ENCODE data around the gene HCFC1. TPM values are rescaled to one million over a fixed set of nuclear protein-coding genes. Genes with fewer than 3 reads are reported as not detected.
A peak's percentile ranks its signal among the peaks of the same experiment; 100 is the strongest.

HCFC1 gene
- total and polyA plus RNA-seq, 9 of the 15 experiments (the other 6 are each of a cell fraction or from before 2014, with no cell fraction given) = 2.8 to 133 (median 17.1) TPM

DNA sequence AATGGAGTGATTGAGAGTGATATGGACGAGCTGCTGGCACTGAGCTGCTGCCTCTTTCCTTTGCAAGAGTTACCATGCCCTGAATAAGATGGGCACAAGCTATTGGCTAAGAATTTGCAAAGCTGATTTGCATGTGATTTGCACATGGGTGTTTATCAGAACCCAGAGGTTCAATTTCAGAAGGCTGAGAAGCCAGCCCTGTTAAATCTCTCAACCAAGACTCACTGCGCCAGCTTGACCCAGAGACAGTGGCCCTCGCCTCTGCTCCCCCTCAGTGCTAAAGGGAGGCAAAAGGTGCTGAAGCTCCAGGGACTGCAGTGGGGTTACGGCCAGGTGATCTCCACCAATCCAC, 46.3 kb downstream of the HCFC1 start:
- peaks cover 27 to 65% of the 10 kb centered on the region in 2 experiments; a peak in 4 of 5 replicates for H3K4me1 ChIP-seq (replicated peaks in 1 of 2; ENCODE audit: control insufficient read depth in 2 of 2, insufficient read depth in 2 of 2, low read length in 2 of 2)
- H2AFZ ChIP-seq (ENCODE audit: low read depth, low read length) = peak overlapping the region; percentile 74
- FAIRE-seq = peak; percentile 60
- H3K9me3 ChIP-seq (replicated peaks; ENCODE audit: control insufficient read depth, insufficient read depth, low read depth, low read length) = no peaks in the 10 kb centered on the region
- no peak for DNase-seq (ENCODE audit: extremely low read depth in 1 of 4, low spot score in 3 of 4)
- no peak for ATAC-seq
- H3K36me3 ChIP-seq (ENCODE audit: control insufficient read depth, insufficient read depth, low read length) = peaks cover 24% of the 10 kb centered on the region
- H3K27ac ChIP-seq (ENCODE audit: extremely low read depth, low read depth, low read length) = peak overlapping the region; percentile 98
- TF ChIP-seq GABPB1 (CRISPR knock-in tag; IDR thresholded peaks at IDR 0.05) (peak; percentile 28; the same call in 1 of the 2 replicates), RBM25 (IDR thresholded peaks at IDR 0.05; ENCODE audit: low read depth, low read length, severe bottlenecking) (no peak), STAG1 (CRISPR knock-in tag; IDR thresholded peaks at IDR 0.05; ENCODE audit: borderline replicate concordance) (no peak), HNRNPL (IDR thresholded peaks at IDR 0.05; ENCODE audit: low read depth, low read length) (no peak), GTF2A2 (tag; IDR thresholded peaks at IDR 0.05) (peak; percentile 62; the same call in 1 of the 2 replicates), ZKSCAN8 (CRISPR knock-in tag; IDR thresholded peaks at IDR 0.05) (peak; percentile 13; the same call in 1 of the 2 replicates), GTF2F1 (IDR thresholded peaks at IDR 0.05; ENCODE audit: low read depth, low read length) (peak; percentile 97), RBM34 (IDR thresholded peaks at IDR 0.05; ENCODE audit: borderline replicate concordance, insufficient read depth, low read length) (no peak), ELF2 (CRISPR knock-in tag; IDR thresholded peaks at IDR 0.05) (no peak)
- TF ChIP-seq, protein P1, sequence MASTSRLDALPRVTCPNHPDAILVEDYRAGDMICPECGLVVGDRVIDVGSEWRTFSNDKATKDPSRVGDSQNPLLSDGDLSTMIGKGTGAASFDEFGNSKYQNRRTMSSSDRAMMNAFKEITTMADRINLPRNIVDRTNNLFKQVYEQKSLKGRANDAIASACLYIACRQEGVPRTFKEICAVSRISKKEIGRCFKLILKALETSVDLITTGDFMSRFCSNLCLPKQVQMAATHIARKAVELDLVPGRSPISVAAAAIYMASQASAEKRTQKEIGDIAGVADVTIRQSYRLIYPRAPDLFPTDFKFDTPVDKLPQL (IDR thresholded peaks at IDR 0.05; ENCODE audit: extremely low read depth, insufficient read length) = peak; percentile 98
- TF ChIP-seq, protein P2, sequence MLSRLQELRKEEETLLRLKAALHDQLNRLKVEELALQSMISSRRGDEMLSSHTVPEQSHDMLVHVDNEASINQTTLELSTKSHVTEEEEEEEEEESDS (CRISPR knock-in tag; IDR thresholded peaks at IDR 0.05) = peak; percentile 64; the same call in 1 of the 2 replicates
- TF ChIP-seq, protein P3, sequence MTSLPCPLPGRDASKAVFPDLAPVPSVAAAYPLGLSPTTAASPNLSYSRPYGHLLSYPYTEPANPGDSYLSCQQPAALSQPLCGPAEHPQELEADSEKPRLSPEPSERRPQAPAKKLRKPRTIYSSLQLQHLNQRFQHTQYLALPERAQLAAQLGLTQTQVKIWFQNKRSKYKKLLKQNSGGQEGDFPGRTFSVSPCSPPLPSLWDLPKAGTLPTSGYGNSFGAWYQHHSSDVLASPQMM (CRISPR knock-in tag; IDR thresholded peaks at IDR 0.05) = no peak
- TF ChIP-seq, protein P4, sequence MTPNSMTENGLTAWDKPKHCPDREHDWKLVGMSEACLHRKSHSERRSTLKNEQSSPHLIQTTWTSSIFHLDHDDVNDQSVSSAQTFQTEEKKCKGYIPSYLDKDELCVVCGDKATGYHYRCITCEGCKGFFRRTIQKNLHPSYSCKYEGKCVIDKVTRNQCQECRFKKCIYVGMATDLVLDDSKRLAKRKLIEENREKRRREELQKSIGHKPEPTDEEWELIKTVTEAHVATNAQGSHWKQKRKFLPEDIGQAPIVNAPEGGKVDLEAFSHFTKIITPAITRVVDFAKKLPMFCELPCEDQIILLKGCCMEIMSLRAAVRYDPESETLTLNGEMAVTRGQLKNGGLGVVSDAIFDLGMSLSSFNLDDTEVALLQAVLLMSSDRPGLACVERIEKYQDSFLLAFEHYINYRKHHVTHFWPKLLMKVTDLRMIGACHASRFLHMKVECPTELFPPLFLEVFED (CRISPR knock-in tag; conservative IDR thresholded peaks at IDR 0.05) = no peak
- intact Hi-C loops (cut with micrococcal nuclease) = loop anchor here (5.0 kb wide), 1 partner anchor 158 kb away; no protein-coding TSS in a partner anchor
- TSS peak; percentile 40 for BruUV-seq (replicated peaks)
- H3K9ac ChIP-seq (ENCODE audit: insufficient read depth in 1 of 2, low read depth in 2 of 2, low read length in 2 of 2) = peak overlapping the region; percentile 93 to 96
- no peaks in the 10 kb centered on the region for H3K27me3 ChIP-seq (ENCODE audit: control insufficient read depth in 2 of 2, insufficient read depth in 2 of 2, low read length in 2 of 2)
- H3K4me3 ChIP-seq = peak overlapping the region; percentile 58
- CTCF ChIA-PET (ENCODE audit: low intra/inter-chr PET ratio) = interaction anchor here (1.3 kb wide), 1 partner anchor 22 kb away, joined by 3 read pairs; no protein-coding TSS in a partner anchor
- peak overlapping the region; percentile 97 for H3K4me2 ChIP-seq (ENCODE audit: insufficient read depth, low read length)
- POLR2A ChIA-PET = interaction anchor here (0.7 to 2.3 kb wide), 17 partner anchors 8 to 131 kb away, joined by 3 to 9 read pairs (median 4); partner anchors contain the start of genes IDH3G, NAA10, RENBP and SSR4
- in situ Hi-C loops (cut with MboI) = no loop called here
- no peaks in the 10 kb centered on the region for H3K9me1 ChIP-seq (ENCODE audit: control insufficient read depth, insufficient read depth, low read length)
- 34% methylated on average over 4 of the region's 4 CpGs for WGBS (ENCODE audit: insufficient coverage, low coverage, missing lambda C conversion rate)
- H4K20me1 ChIP-seq (replicated peaks; ENCODE audit: control insufficient read depth, insufficient read depth, low read length) = no peaks in the 10 kb centered on the region
- H3K79me2 ChIP-seq (ENCODE audit: control insufficient read depth, insufficient read depth, low read length) = peaks cover 47% of the 10 kb centered on the region
